DOHH2 (cell line): ENCODE results near the gene COMMD8.

Experiments used
- H3F3A ChIP-seq: fragments of 200-600 bp; sonication (generic), shearing (Covaris generic); 2 replicates; pipeline ENCODE4 v1.6.0; 2016; ENCODE audit warnings: antibody characterized with exemption, mild to moderate bottlenecking; ENCODE audit not compliant: control insufficient read depth, insufficient read depth
- H3K27ac ChIP-seq: fragments of 200-600 bp; sonication (generic); 2 replicates; pipeline ENCODE4 v1.5.1; 2014; ENCODE audit warnings: low read depth, mild to moderate bottlenecking, low read length, moderate library complexity
- H3K27me3 ChIP-seq: fragments of 200-600 bp; sonication (generic); 2 replicates; pipeline ENCODE4 v1.6.1; 2014; ENCODE audit warnings: mild to moderate bottlenecking, low read length, mixed read lengths; ENCODE audit not compliant: control insufficient read depth
- H3K36me3 ChIP-seq: fragments of 200-600 bp; sonication (generic); 2 replicates; pipeline ENCODE4 v1.6.1; 2014; ENCODE audit warnings: mild to moderate bottlenecking, low read length, moderate library complexity, mixed read lengths; ENCODE audit not compliant: control insufficient read depth
- H3K4me1 ChIP-seq: fragments of 200-600 bp; sonication (generic); 2 replicates; pipeline ENCODE4 v1.6.1; 2014; ENCODE audit warnings: mild to moderate bottlenecking, low read length, mixed read lengths; ENCODE audit not compliant: control insufficient read depth
- H3K4me2 ChIP-seq: fragments of 200-600 bp; sonication (generic); 2 replicates; pipeline ENCODE4 v1.6.0; 2014; ENCODE audit warnings: mild to moderate bottlenecking, low read length, moderate library complexity
- H3K4me3 ChIP-seq: fragments of 200-600 bp; sonication (generic); 2 replicates; pipeline ENCODE4 v1.5.1; 2014; ENCODE audit warnings: mild to moderate bottlenecking, low read length, mixed read lengths
- H3K79me2 ChIP-seq: fragments of 200-600 bp; sonication (generic); 2 replicates; pipeline ENCODE4 v1.6.1; 2014; ENCODE audit warnings: mild to moderate bottlenecking, low read length, mixed read lengths; ENCODE audit not compliant: control insufficient read depth
- H3K9me2 ChIP-seq: fragments of 200-600 bp; sonication (generic); replicated peaks from 2 replicates; pipeline ENCODE4 v1.6.1; 2014; ENCODE audit warnings: mild to moderate bottlenecking, low read length, mixed read lengths; ENCODE audit not compliant: control insufficient read depth
- H3K9me3 ChIP-seq: fragments of 200-600 bp; sonication (generic); 2 replicates; pipeline ENCODE4 v1.6.1; 2014; ENCODE audit warnings: antibody characterized with exemption, low read length, mixed read lengths; ENCODE audit not compliant: control insufficient read depth, insufficient read depth
- H4K20me1 ChIP-seq: fragments of 200-600 bp; sonication (generic); 2 replicates; pipeline ENCODE4 v1.6.0; 2014; ENCODE audit warnings: low read depth, mild to moderate bottlenecking, antibody characterized with exemption, low read length, moderate library complexity; ENCODE audit not compliant: control insufficient read depth, insufficient read depth
- EZH2phosphoT487 ChIP-seq: fragments of 200-600 bp; sonication (generic); IDR thresholded peaks from 2 replicates; pipeline ENCODE4 v1.6.1; 2017; ENCODE audit warnings: borderline replicate concordance, mild to moderate bottlenecking, antibody characterized with exemption, low read length, moderate library complexity, mixed read lengths
- TF ChIP-seq, protein P1 (sequence below): fragments of 200-600 bp; sonication (generic); IDR thresholded peaks from one replicate; pipeline ENCODE4 v1.5.1; 2014; ENCODE audit warnings: antibody characterized with exemption, mild to moderate bottlenecking, low read depth, low read length; ENCODE audit not compliant: poor library complexity, severe bottlenecking

COMMD8 gene

DNA sequence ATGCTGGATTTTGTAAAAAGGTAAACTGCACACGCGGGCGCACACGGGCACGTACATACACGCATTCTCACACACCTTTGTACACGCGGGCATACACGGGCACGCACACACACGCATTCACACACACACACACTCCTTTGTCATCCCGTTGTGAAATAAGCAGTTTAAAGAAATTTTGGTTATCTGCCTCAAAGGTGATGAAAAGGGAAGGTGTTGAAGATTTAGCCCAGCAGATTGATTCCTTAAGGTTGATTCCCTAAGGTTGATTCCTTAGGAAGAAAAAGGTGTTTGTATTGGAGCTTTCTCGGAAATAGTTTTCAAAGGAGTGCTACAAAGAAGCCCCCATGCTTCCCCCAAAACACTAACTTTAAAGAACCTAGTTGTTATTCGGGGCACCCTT, 22.3 kb upstream of the COMMD8 start:
- H3F3A ChIP-seq = peaks cover 28% of the 10 kb centered on the region
- no peaks in the 10 kb centered on the region for H3K9me3 ChIP-seq
- H3K9me2 ChIP-seq = no peaks in the 10 kb centered on the region
- H3K27me3 ChIP-seq = no peaks in the 10 kb centered on the region
- peaks cover 54% of the 10 kb centered on the region for H3K79me2 ChIP-seq
- H4K20me1 ChIP-seq = no peaks in the 10 kb centered on the region
- peaks cover 7% of the 10 kb centered on the region; the same call in 1 of the 2 replicates for H3K36me3 ChIP-seq
- H3K4me2 ChIP-seq = peak overlapping the region; percentile 89
- peak overlapping the region; percentile 69 for H3K27ac ChIP-seq
- peak overlapping the region; percentile 90 for H3K4me3 ChIP-seq
- peaks cover 65% of the 10 kb centered on the region for H3K4me1 ChIP-seq
- TF ChIP-seq, protein P1, sequence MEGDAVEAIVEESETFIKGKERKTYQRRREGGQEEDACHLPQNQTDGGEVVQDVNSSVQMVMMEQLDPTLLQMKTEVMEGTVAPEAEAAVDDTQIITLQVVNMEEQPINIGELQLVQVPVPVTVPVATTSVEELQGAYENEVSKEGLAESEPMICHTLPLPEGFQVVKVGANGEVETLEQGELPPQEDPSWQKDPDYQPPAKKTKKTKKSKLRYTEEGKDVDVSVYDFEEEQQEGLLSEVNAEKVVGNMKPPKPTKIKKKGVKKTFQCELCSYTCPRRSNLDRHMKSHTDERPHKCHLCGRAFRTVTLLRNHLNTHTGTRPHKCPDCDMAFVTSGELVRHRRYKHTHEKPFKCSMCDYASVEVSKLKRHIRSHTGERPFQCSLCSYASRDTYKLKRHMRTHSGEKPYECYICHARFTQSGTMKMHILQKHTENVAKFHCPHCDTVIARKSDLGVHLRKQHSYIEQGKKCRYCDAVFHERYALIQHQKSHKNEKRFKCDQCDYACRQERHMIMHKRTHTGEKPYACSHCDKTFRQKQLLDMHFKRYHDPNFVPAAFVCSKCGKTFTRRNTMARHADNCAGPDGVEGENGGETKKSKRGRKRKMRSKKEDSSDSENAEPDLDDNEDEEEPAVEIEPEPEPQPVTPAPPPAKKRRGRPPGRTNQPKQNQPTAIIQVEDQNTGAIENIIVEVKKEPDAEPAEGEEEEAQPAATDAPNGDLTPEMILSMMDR = no peak
- TF ChIP-seq EZH2phosphoT487 = no peak

DNA sequence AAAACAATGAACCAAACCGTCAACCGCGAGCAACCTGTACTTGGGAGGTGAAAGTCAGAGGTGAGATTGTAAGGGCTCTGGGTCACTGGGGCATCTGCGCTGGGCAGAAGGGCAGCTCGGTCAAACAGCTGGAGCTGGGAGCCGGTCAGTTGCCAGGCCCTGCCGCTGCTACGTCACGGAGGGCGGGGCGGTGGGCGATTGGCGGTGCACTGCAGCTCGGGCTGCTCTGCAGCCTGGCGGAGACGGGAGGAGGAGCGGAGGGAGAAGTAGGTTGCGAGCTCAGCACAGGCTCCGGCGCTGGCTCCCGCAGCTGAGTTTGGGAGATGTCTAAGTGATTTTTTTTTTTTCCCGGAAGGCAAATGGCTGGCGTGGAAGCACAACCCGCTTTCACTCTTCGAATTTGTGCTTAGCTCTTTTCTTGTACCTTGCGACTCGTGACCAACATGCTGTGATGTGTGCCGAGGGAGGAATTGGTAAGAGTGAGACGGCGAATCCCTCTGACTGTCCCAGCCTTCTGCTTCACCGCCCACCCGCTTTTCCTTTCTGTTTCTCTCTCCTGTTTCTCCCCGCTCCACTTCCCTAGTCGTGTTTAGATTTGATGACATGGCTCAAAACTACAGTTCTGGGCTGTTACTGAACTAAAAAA, 21.7 kb upstream of the COMMD8 start, which contains the start of gene ATP10D:
ATP10D (plus strand) TSS at position 229 of the 646 bp plus-strand sequence. CDS start 27,266 bp downstream, outside the sequence.
- Histone ChIP-seq H3K36me3 (peaks cover 7% of the 10 kb centered on the region; the same call in 1 of the 2 replicates), H3F3A (peaks cover 28% of the 10 kb centered on the region), H3K4me2 (peak within 1 kb of the TSS; percentile 89), H3K27ac (peak within 1 kb of the TSS; percentile 69), H3K9me2 (no peaks in the 10 kb centered on the region), H3K9me3 (no peaks in the 10 kb centered on the region), H3K27me3 (no peaks in the 10 kb centered on the region), H3K4me3 (peak within 1 kb of the TSS; percentile 90), H3K79me2 (peaks cover 48% of the 10 kb centered on the region), H3K4me1 (peaks cover 59% of the 10 kb centered on the region), H4K20me1 (no peaks in the 10 kb centered on the region)
- TF ChIP-seq EZH2phosphoT487 = no peak
- TF ChIP-seq, protein P1 = no peak

DNA sequence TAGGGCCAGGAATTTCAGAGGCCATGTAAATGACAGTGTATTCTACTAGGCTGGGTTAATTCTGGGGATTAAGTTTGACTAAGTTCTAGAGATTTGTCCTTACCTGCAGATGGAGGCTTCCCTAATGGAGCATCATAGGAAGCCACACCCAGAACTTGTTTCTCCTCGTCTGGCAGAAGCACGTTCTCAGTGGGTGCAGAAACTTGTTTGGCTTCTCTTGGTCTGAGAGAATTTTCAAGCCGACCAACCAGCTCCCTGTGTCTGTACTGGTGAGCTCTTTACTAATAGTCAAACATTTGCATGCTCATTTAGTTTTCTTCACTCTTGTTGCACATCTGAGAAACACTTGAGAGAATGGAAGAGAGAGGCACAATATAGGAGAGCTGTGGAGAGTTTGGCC, 20.7 kb upstream of the COMMD8 start:
- peaks cover 49% of the 10 kb centered on the region for H3K4me1 ChIP-seq
- peaks cover 39% of the 10 kb centered on the region for H3K79me2 ChIP-seq
- peaks cover 19% of the 10 kb centered on the region for H3F3A ChIP-seq
- H3K36me3 ChIP-seq = peaks cover 7% of the 10 kb centered on the region; the same call in 1 of the 2 replicates
- peak overlapping the region; percentile 69 for H3K27ac ChIP-seq
- no peak for TF ChIP-seq EZH2phosphoT487
- TF ChIP-seq, protein P1 = no peak
- H3K4me3 ChIP-seq = peak overlapping the region; percentile 90
- H3K4me2 ChIP-seq = peak overlapping the region; percentile 89
- no peaks in the 10 kb centered on the region for H3K9me3 ChIP-seq
- no peaks in the 10 kb centered on the region for H3K9me2 ChIP-seq
- H4K20me1 ChIP-seq = no peaks in the 10 kb centered on the region
- no peaks in the 10 kb centered on the region for H3K27me3 ChIP-seq
